SK-N-SH (cell line): Measurements from ENCODE around the gene ANKRD31. TPM values are rescaled to one million over a fixed set of nuclear protein-coding genes. Genes with fewer than 3 reads are reported as not detected.

Experiments
- CTCF ChIA-PET: fragments of 300-600, 350-600 bp; formaldehyde crosslinking; extraction: SDS; loops from one replicate; lab custom pipeline; 2021; lab: Yijun Ruan, JAX
- POLR2A ChIA-PET: fragments of 350-600 bp; sonication (Branson Sonifier 250); formaldehyde crosslinking; extraction: SDS; loops from one replicate; lab custom pipeline; 2020; ENCODE audit warnings: antibody characterized with exemption, inconsistent platforms; lab: Yijun Ruan, JAX
- DNase-seq: peaks from one replicate; pipeline ENCODE4 v3.0.0; 2012
- H2AFZ ChIP-seq: fragments of 200-600 bp; sonication (generic); 2 replicates; pipeline ENCODE4 v1.8.1; 2016; ENCODE audit warnings: antibody characterized with exemption, mild to moderate bottlenecking, low read depth
- H3F3A ChIP-seq: fragments of 200-600 bp; sonication (generic); replicated peaks from 2 replicates; pipeline ENCODE3; 2016; ENCODE audit warnings: antibody characterized with exemption, mild to moderate bottlenecking; ENCODE audit not compliant: insufficient read depth
- H3K27ac ChIP-seq, 2 experiments: fragments of 200-500 bp in 1 of 2; fragments of 200-600 bp in 1 of 2; sonication (Bioruptor generic) in 1 of 2; sonication (generic), shearing (Covaris generic) in 1 of 2; 2 replicates each; pipeline versions ENCODE4 v1.5.1 to v1.6.1; 2014 to 2016; ENCODE audit warnings: low read depth in 2 of 2, inconsistent platforms in 1 of 2, low read length in 1 of 2, mild to moderate bottlenecking in 1 of 2, mixed read lengths in 1 of 2
- H3K27me3 ChIP-seq: fragments of 200-600 bp; sonication (generic), shearing (Covaris generic); 2 replicates; pipeline ENCODE4 v1.6.1; 2016; ENCODE audit warnings: mixed run types; ENCODE audit not compliant: insufficient read depth
- H3K36me3 ChIP-seq, 2 experiments: fragments of 200-500 bp in 1 of 2; fragments of 200-600 bp in 1 of 2; sonication (Bioruptor generic) in 1 of 2; sonication (generic) in 1 of 2; replicated peaks in 1 of 2; 2 replicates each; pipeline versions ENCODE3 to v1.5.1; 2014 to 2016; ENCODE audit warnings: low read length in 1 of 2, mild to moderate bottlenecking in 1 of 2; ENCODE audit not compliant: insufficient read depth in 2 of 2, control insufficient read depth in 1 of 2
- H3K4me1 ChIP-seq, 2 experiments: fragments of 200-500 bp in 1 of 2; fragments of 200-600 bp in 1 of 2; sonication (Bioruptor generic) in 1 of 2; sonication (generic), shearing (Covaris generic) in 1 of 2; 2 replicates each; pipeline versions ENCODE4 v1.5.1 to v1.6.1; 2014 to 2016; ENCODE audit warnings: low read depth in 1 of 2, low read length in 1 of 2, mixed run types in 1 of 2; ENCODE audit not compliant: insufficient read depth in 2 of 2, control insufficient read depth in 1 of 2
- H3K4me2 ChIP-seq: fragments of 200-600 bp; sonication (generic), shearing (Covaris generic); 2 replicates; pipeline ENCODE4 v1.6.1; 2017; ENCODE audit warnings: mixed run types
- H3K4me3 ChIP-seq, 2 experiments: fragments of 200-500 bp in 1 of 2; fragments of 200-600 bp in 1 of 2; sonication (Bioruptor generic) in 1 of 2; sonication (generic), shearing (Covaris generic) in 1 of 2; 2 replicates each; pipeline versions ENCODE4 v1.5.1 to v1.8.1; 2014 to 2016; ENCODE audit warnings: low read depth in 2 of 2, inconsistent platforms in 1 of 2, low read length in 1 of 2, mild to moderate bottlenecking in 1 of 2, mixed read lengths in 1 of 2, moderate library complexity in 1 of 2
- H3K79me2 ChIP-seq: fragments of 200-600 bp; sonication (generic); 2 replicates; pipeline ENCODE4 v1.8.1; 2017; ENCODE audit warnings: mild to moderate bottlenecking; ENCODE audit not compliant: insufficient read depth
- H3K9ac ChIP-seq: fragments of 200-600 bp; sonication (generic); 2 replicates; pipeline ENCODE4 v1.6.1; 2017; ENCODE audit warnings: mixed run types
- H3K9me2 ChIP-seq: fragments of 200-600 bp; sonication (generic); 2 replicates; pipeline ENCODE4 v1.6.1; 2017; ENCODE audit warnings: mixed run types
- H3K9me3 ChIP-seq: fragments of 200-600 bp; sonication (generic); 2 replicates; pipeline ENCODE4 v1.6.1; 2017; ENCODE audit warnings: mixed run types, mild to moderate bottlenecking, moderate library complexity
- H4K20me1 ChIP-seq: fragments of 200-600 bp; sonication (generic); 2 replicates; pipeline ENCODE4 v1.6.1; 2017; ENCODE audit warnings: mild to moderate bottlenecking, mixed run types; ENCODE audit not compliant: insufficient read depth
- FOXM1 ChIP-seq: IDR thresholded peaks from 2 replicates; pipeline ENCODE4 v1.4.0; 2012; ENCODE audit warnings: low read depth, mild to moderate bottlenecking
- GATA2 ChIP-seq: sonication (generic); formaldehyde crosslinking; IDR thresholded peaks from 2 replicates; pipeline ENCODE4 v1.5.0; 2020; ENCODE audit warnings: mild to moderate bottlenecking, missing genetic modification reagents
- JUND ChIP-seq: IDR thresholded peaks from 2 replicates; pipeline ENCODE4 v1.4.0; 2012
- POLR2AphosphoS5 ChIP-seq: IDR thresholded peaks from 2 replicates; pipeline ENCODE4 v1.6.1; 2012; ENCODE audit warnings: low read depth, low read length
- SIN3A ChIP-seq: IDR thresholded peaks from 2 replicates; pipeline ENCODE4 v1.6.1; 2012; ENCODE audit warnings: low read depth, mild to moderate bottlenecking, low read length, moderate library complexity, borderline replicate concordance
- SMC3 ChIP-seq: IDR thresholded peaks from 2 replicates; pipeline ENCODE4 v1.6.1; 2012; ENCODE audit warnings: low read depth, low read length, improper control_type of control experiment
- TEAD4 ChIP-seq: IDR thresholded peaks from 2 replicates; pipeline ENCODE4 v1.4.0; 2012; ENCODE audit warnings: mild to moderate bottlenecking, borderline replicate concordance; ENCODE audit not compliant: insufficient read depth
- YY1 ChIP-seq: IDR thresholded peaks from 2 replicates; pipeline ENCODE4 v1.4.0; 2012; ENCODE audit warnings: low read depth, mild to moderate bottlenecking
- WGBS: methylation state at CpG from one replicate; pipeline ENCODE4 v1.1.6; 2017; ENCODE audit warnings: low lambda C conversion rate; 5-methylcytosine and 5-hydroxymethylcytosine counted together
- polyA plus RNA-seq, 3 experiments: library from polyadenylated mRNA; depleted of rRNA; stranded (reverse); fragments of >200 nt; gene quantifications; 2 replicates each; pipeline ENCODE4 v1.2.3, GENCODE V29; 2012
- TF ChIP-seq, protein P1 (sequence below): IDR thresholded peaks from 2 replicates; pipeline ENCODE4 v1.4.0; 2012; ENCODE audit warnings: low read depth, borderline replicate concordance
- TF ChIP-seq, protein P2 (sequence below): IDR thresholded peaks from 2 replicates; pipeline ENCODE4; 2012

ANKRD31 gene
- polyA plus RNA-seq, 1 of the 3 experiments (the other 2 are of a cell fraction) = 0.05 TPM

DNA sequence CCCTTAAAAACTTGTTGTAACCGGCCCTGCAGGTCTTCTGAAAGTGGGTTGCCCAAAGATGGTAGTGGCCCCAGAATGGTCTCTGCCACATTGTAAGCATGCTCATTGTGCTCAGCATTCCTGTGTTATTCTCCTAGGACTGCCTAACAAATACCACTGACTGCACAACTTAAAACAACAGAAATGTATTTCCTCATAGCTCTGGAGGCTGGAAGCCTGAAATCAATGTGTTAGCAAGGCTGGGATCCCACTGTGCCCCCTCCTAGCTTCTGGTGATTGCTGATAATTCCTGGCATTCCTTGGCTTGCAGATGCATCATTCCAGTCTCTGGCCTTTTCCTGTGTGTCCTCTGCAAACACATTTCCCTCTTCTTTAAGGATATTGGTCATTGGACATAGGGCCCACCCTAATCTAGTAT is 180.9 kb downstream of the ANKRD31 start:
- POLR2A ChIA-PET = no interaction called here
- DNase-seq = no peak
- H3K4me2 ChIP-seq = no peak overlapping the region
- H3K4me1 ChIP-seq = peaks cover 0 to 5% of the 10 kb centered on the region in 2 experiments; a peak in 2 of 4 replicates
- no peak overlapping the region for H3K9ac ChIP-seq
- no peak overlapping the region for H2AFZ ChIP-seq
- H3K79me2 ChIP-seq = no peaks in the 10 kb centered on the region
- H3K36me3 ChIP-seq = no peaks in the 10 kb centered on the region
- CTCF ChIA-PET = interaction anchor here (0.6 to 0.9 kb wide), 2 partner anchors 39 to 137 kb away, joined by 3 read pairs; no protein-coding TSS in a partner anchor
- no peak overlapping the region for H3K4me3 ChIP-seq
- H3K9me3 ChIP-seq = no peaks in the 10 kb centered on the region
- H3K27ac ChIP-seq = no peak overlapping the region
- WGBS = no CpG with 5 or more reads among the region's 1 CpG
- no peaks in the 10 kb centered on the region for H4K20me1 ChIP-seq
- H3K27me3 ChIP-seq = no peaks in the 10 kb centered on the region
- H3K9me2 ChIP-seq = no peaks in the 10 kb centered on the region
- TF ChIP-seq, protein P1, sequence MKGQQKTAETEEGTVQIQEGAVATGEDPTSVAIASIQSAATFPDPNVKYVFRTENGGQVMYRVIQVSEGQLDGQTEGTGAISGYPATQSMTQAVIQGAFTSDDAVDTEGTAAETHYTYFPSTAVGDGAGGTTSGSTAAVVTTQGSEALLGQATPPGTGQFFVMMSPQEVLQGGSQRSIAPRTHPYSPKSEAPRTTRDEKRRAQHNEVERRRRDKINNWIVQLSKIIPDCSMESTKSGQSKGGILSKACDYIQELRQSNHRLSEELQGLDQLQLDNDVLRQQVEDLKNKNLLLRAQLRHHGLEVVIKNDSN = no peak
- no peak for TF ChIP-seq GATA2 (CRISPR knock-in tag)
- TF ChIP-seq, protein P2, sequence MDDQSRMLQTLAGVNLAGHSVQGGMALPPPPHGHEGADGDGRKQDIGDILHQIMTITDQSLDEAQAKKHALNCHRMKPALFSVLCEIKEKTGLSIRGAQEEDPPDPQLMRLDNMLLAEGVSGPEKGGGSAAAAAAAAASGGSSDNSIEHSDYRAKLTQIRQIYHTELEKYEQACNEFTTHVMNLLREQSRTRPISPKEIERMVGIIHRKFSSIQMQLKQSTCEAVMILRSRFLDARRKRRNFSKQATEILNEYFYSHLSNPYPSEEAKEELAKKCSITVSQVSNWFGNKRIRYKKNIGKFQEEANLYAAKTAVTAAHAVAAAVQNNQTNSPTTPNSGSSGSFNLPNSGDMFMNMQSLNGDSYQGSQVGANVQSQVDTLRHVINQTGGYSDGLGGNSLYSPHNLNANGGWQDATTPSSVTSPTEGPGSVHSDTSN = no peak
- no peak for TF ChIP-seq SMC3
- TF ChIP-seq SIN3A = no peak
- peaks cover 11% of the 10 kb centered on the region for H3F3A ChIP-seq

DNA sequence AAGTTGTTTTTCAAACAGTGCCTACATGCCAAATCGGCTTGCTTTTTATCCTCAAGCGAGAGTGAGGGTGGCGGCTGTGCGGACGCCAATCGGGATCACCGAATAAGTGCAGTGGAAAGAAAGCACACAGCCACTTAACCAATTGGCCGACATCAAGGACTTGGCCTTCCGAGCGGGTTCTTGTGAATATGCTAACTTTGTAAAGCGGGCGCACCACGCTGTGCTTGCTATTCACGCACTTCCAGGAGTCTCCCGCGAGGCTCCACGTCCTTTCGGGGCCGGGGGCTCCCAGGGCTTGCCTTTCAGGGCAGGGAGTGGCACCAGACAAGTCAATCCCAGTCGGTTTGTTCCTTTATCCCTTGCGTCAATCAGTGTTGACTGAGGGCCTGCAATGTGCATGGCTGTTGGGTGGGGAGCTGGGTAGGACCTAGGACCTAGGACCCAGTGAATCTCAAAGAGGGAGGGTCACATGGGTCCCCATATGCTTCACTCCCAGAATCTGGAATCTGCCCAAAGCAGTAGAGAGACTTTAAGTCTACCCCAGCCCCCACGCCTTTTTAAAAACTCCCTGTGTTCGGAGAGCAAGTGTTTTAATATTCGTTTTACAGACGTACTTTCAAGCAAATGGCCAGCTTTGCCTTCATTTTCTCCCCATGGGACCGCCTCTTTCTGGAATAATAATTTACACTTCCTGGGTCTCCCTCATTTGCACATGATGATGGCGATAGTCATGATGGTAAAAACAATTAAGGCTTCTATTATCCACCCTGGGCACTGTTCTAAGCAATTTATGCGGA is 182.3 kb downstream of the ANKRD31 start:
- H3K27ac ChIP-seq = peak overlapping the region in 1 of 2 experiments; percentile 42; a peak in 2 of 4 replicates
- no peaks in the 10 kb centered on the region for H3K9me3 ChIP-seq
- no peak for TF ChIP-seq POLR2AphosphoS5
- TF ChIP-seq, protein P2 = no peak
- TF ChIP-seq TEAD4 = no peak
- no peak for TF ChIP-seq YY1
- TF ChIP-seq JUND = no peak
- TF ChIP-seq FOXM1 = no peak
- peak overlapping the region; percentile 69 to 73 for H3K4me3 ChIP-seq
- 66% methylated on average over 20 of the region's 28 CpGs for WGBS
- H3F3A ChIP-seq = peaks cover 11% of the 10 kb centered on the region
- peak overlapping the region; percentile 55; the same call in 1 of the 2 replicates for H3K9ac ChIP-seq
- H2AFZ ChIP-seq = peak overlapping the region; percentile 95
- peak overlapping the region; percentile 90 for H3K4me2 ChIP-seq
- CTCF ChIA-PET = interaction anchor here (0.6 to 1.4 kb wide), 3 partner anchors 183 to 1308 kb away, joined by 3 to 6 read pairs (median 3); partner anchors contain the start of gene ANKRD31
- H3K4me1 ChIP-seq = peaks cover 0 to 5% of the 10 kb centered on the region in 2 experiments; a peak in 2 of 4 replicates
- no peaks in the 10 kb centered on the region for H3K36me3 ChIP-seq
- peak; percentile 23 for DNase-seq
- POLR2A ChIA-PET = no interaction called here
- H3K9me2 ChIP-seq = no peaks in the 10 kb centered on the region
- H3K79me2 ChIP-seq = no peaks in the 10 kb centered on the region
- no peaks in the 10 kb centered on the region for H4K20me1 ChIP-seq
- no peaks in the 10 kb centered on the region for H3K27me3 ChIP-seq
